Measurements from ENCODE around the gene DCAF5.

DNA sequence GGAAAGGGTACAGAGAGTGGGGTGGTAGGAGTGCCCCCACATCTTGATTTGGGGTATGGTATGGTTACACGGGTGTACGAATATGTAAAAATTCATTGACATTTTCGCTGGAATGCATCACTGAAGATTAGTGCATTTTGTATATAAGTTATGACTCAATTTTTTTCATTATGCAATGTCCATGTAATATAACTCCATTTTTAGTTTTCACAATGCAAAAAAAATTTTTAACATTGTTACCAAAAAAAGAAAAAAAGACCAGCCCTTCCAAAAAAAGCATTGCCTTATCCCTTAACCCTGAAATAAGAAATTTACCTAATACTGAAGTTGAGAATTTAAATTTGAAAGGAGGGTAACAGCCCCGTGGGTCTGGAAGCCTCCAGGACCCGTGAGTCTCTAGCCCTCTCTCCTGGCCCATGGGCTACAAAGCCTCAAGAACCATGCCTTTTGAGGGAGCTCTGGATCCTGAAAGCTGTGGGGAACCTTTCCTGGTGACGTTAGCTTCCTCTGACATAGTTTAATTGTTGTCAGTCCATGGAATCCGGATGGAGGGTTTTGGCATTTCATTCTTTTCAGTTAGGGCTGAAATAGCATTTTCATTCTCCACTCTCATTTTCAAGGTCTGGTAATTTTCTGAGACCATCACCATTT, 118.2 kb downstream of the DCAF5 start:
- TF ChIP-seq, protein P1, sequence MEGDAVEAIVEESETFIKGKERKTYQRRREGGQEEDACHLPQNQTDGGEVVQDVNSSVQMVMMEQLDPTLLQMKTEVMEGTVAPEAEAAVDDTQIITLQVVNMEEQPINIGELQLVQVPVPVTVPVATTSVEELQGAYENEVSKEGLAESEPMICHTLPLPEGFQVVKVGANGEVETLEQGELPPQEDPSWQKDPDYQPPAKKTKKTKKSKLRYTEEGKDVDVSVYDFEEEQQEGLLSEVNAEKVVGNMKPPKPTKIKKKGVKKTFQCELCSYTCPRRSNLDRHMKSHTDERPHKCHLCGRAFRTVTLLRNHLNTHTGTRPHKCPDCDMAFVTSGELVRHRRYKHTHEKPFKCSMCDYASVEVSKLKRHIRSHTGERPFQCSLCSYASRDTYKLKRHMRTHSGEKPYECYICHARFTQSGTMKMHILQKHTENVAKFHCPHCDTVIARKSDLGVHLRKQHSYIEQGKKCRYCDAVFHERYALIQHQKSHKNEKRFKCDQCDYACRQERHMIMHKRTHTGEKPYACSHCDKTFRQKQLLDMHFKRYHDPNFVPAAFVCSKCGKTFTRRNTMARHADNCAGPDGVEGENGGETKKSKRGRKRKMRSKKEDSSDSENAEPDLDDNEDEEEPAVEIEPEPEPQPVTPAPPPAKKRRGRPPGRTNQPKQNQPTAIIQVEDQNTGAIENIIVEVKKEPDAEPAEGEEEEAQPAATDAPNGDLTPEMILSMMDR (IDR thresholded peaks at IDR 0.05), result no peak
- TF ChIP-seq POLR2A (IDR thresholded peaks at IDR 0.05), result no peak
